Right ventricle myocardium inferior (tissue), 1 donor: ENCODE results near the gene OR52A1. TPM values are rescaled to one million over a fixed set of nuclear protein-coding genes. Genes with fewer than 3 reads are reported as not detected.
"Not testable (repeated sequence)": the region's sequence is repeated elsewhere in the genome, so short reads cannot be mapped to it uniquely, and the experiment has no call there.

ENCODE experiments used
- ATAC-seq: fragments of 200-7000 bp; cut with Tn5 transposase; one replicate; pipeline ENCODE4 v1.9.1; 2020; ENCODE audit warnings: mild to moderate bottlenecking, moderate library complexity
- DNase-seq: peaks from one replicate; pipeline ENCODE4 v3.0.0; 2021; ENCODE audit errors: missing footprints
- intact Hi-C: fragments of 100-400 bp; cut with DNase I; formaldehyde crosslinking; loops from one replicate; pipeline ENCODE4 v1.11.0; 2022
- total RNA-seq: library from RNA; stranded (reverse); fragmentation: NEBNext Ultra II Directional; extraction: Animal tissue kit (Norgen Biotek cat#: 25700); gene quantifications from one replicate; pipeline ENCODE4 v1.2.1, GENCODE V29; 2021
- donor health status: DM: no; HTN: yes; CAD: no; lungs with severe emphysema.

The OR52A1 gene
- total RNA-seq, 1 donor from 2014 or later = not detected

DNA sequence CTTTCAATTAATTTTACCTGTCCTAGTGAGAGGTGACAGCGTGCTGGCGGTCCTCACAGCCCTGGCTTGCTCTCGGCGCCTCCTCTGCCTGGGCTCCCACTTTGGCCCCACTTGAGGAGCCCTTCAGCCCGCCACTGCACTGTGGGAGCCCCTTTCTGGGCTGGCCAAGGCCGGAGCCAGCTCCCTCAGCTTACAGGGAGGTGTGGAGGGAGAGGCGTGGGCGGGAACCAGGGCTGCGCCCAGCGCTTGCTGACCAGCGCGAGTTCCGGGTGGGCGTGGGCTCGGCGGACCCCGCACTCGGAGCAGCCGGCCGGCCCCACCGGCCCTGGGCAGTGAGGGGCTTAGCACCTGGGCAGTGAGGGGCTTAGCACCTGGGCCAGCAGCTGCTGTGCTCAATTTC is 10.4 kb downstream of the OR52A1 start:
- ATAC-seq, DNase-seq, intact Hi-C loops: not testable (repeated sequence)

DNA sequence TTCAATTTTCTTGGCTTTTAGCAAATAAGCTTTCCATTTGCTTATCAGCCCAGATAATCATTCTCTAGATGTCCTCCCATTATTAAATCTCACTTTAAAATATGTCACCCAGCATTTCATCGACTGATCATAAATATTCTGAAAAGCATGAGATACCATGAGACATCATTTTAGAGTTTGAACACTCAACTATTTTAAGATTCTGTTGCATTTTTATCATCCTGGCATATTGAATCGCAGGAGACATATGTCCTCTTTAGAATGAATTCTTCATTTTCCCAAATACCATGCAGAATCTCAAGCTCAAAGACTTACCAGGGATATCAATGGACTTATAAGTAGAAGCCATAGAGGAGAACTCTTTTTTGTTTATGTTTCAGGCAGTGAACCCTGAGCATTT is 16.6 kb downstream of the OR52A1 start, which contains the start of gene OR52A5:
OR52A5 (minus strand) TSS at position 361 of the 400 bp plus-strand sequence. CDS start 5,714 bp downstream, outside the sequence.
- ATAC-seq (no peak), DNase-seq (no peak)
- intact Hi-C loops = no loop called here

DNA sequence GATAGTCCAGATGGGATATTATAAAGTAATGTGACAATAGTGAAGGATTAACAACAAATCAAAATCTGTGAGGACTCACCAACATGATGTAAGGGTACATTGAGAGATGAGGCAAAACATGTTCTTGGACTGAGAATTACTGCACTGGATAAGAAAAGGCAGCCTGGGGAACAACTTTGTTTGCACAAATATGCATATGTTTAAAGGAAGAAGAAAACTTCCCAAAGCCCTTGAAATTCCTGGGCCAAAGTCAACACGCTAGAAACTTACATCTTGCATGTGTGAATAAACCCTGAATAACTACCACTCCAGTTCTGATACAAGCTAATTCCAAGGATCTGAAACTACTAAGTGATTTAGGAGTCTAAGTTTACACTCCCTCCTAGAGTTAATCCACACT is 17.5 kb downstream of the OR52A1 start:
- no peak for ATAC-seq
- intact Hi-C loops = no loop called here
- DNase-seq = no peak

DNA sequence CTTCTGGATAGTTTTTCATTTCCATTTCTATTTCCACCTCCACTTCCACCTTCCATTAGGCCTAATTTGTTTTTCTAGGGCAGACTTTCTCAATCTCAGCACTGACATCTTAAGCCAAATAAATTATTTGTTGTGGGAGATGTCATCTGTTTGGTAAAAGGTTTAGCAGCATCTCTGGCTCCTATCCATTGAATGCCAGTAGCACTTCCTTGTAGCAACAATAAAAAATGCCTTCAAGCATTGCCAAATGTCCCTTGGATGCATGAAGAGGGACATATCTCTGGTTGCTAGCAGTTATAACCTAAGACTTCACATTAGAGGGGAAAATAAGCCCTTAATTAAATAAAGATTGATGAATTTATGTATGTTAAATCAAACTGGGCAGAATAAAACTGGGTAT is 18.3 kb downstream of the OR52A1 start:
- ATAC-seq (no peak), DNase-seq (no peak)
- intact Hi-C loops = no loop called here

DNA sequence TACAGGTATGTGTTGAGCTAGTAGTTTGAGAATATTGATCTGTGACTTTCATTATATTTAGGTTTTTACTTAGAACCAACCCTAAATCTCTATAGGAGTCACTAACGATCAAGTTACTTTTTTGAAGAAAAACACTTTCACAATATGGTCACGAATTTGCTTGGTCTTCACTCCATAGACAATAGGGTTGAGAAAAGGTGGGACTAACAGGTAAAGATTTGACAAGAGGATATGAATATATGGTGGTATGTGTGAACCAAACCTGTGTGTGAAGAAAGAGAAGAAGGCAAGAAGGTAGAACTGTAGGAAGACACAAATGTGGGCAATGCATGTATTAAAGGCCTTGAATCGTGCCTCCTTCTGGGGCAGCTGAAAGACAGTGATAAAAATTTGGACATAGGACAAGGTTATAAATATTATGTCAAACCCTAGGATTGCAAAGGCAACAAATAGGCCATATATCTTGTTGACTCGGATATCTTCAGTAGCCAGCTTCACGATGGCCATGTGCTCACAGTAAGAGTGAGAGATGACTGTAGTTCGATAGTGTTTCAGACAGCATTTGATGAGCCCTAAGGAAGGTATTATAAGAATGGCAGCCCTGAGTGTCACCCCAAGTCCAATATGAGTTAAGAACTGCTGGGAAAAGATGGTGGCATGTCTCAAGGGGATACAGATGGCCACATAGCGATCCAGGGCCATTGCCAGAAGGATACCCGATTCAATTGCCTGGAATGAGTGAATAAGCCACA is 22.8 kb downstream of the OR52A1 start:
- no peak for ATAC-seq
- intact Hi-C loops = no loop called here
- no peak for DNase-seq

DNA sequence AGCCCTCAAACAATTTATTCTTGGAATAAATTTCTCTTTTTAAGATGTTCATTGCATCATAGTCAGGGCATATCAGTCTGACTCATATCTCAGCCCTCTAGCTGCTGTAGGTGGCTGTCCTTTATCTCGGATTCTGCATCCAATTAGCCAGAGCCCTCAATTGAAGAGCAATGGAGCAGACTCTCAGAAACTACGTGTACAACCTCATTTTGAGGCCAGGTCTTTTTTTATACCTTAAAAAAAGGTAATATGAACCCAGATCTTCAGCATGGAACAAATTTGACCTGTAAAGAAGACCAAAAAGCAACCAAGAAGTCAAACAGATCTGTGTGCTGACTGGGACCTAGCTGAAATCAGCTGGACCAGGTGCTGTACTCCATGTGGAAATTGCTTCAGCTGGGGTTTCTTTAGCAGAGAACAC is 25.1 kb downstream of the OR52A1 start:
- intact Hi-C loops = no loop called here
- ATAC-seq (no peak), DNase-seq (no peak)

DNA sequence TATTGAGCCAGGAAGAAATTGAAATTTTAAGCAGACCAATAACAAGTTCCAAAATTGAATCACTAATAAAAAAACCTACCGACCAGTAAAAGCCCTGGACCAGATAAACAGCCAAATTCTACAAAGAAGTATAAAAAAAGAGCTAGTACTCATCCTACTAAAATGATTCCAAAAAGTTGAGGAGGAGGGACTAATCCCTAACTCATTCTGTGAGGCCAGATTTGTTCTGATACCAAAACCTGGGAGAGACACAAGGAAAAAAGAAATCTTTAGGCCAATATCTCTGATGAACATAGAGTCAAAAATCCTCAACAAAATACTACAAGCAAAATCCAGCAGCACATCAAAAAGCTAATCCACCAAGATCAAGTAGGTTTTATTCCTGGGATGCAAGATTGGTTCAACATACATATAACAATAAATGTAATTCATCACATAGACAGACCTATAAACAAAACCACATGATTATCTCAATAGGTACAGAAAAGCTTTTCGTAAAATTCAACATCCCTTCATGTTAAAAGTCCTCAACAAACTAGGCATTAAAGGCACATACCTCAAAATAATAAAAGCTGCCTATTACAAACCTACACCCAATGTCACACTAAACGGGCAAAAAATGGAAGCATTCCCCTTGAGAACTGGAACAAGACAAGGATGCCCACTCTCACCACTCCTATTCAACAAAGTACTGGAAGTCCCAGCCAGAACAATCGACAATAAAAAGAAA is 29.5 kb downstream of the OR52A1 start:
- ATAC-seq = no peak
- intact Hi-C loops = loop anchor here (2.0 to 5.0 kb wide), 2 partner anchors 256 to 682 kb away; partner anchors contain the start of gene OR52N2
- DNase-seq = no peak

DNA sequence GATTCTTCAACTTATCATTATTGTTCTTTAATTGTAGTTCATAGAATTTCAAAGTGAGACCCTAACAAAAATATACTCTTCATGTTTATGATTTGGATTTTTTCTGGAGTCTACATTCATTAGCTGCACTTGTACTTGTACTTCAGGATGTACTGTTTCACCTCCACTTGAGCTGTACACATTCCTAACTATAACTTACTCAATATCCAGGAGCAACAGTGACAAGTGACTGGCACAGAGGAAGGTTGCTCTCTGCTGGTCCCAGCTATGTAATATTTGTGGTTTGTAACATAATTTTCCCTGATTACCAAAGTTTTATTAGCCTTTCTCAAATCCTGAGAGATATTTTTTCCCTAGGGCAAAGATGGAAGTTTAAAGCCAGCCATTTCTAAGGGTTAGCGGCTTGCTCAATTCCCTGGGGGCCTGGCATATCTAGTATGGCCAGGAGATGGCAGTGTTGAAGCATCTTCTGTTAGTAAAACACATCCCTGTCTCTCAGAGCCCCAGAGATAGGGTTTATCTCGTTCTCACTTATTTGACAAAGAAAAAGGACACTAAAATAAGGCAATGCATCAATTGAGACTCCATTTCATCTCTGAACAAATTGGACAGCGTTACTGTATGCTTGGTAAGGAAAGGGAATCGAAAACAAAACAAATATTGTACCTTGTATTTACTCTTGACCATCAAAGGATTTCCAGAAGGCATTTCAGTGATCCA is 30.6 kb downstream of the OR52A1 start:
- DNase-seq = peak; percentile 50
- intact Hi-C loops = loop anchor here (2.0 to 5.0 kb wide), 2 partner anchors 257 to 683 kb away; partner anchors contain the start of gene OR52N2
- peak; percentile 64 for ATAC-seq

DNA sequence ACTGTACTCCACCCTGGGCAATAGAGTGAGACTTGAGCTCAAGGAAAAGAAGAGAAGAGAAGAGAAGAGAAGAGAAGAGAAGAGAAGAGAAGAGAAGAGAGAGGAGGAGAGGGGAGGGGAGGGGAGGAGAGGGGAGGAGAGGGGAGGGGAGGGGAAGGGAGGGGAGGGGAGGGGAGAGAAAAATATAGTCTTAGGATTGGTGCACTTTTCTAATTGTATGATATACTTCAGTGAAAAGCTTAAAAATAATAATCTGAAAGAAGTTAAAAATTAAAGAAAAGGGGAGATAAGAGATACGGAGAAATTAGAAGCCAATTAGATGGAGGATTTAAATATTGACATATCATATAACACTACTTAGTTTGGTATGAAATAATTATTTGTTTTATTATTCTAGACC is 35.7 kb downstream of the OR52A1 start:
- ATAC-seq = no peak
- intact Hi-C loops = no loop called here
- DNase-seq = no peak

DNA sequence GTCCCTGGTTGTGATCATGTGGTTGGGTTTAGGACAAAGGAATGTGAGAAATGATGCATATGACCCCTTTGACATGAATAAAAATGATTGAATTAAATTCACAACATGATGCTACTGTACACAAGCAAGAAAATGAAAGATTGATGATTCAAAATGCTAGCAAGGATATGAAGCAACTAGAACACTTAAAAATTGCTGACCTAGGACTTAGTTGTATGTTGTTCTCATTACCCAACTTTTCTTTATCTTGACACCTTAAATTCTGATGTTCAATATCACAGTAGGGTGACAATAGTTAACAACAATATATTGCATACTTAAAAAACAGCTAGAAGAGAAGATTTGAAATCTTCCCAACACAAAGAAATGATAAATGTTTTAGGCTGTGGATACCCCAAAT is 37.0 kb downstream of the OR52A1 start:
- intact Hi-C loops = no loop called here
- ATAC-seq (no peak), DNase-seq (no peak)

DNA sequence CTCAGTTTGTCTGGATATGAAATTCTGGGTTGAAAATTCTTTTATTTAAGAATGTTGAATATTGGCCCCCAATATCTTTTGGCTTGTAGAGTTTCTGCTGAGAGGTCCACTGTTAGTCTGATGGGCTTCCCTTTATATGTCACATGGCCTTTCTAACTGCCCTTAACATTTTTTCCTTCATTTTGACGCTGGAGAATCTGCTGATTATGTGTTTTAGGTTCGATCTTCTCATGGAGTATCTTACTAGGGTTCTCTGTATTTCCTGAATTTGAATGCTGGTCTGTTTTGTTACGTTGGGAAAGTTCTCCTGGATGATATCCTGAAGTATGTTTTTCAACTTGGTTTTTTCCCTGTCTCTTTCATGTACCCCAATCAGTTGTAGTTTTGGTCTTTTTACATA is 39.2 kb downstream of the OR52A1 start:
- intact Hi-C loops = no loop called here
- DNase-seq (no peak), ATAC-seq (no peak)

DNA sequence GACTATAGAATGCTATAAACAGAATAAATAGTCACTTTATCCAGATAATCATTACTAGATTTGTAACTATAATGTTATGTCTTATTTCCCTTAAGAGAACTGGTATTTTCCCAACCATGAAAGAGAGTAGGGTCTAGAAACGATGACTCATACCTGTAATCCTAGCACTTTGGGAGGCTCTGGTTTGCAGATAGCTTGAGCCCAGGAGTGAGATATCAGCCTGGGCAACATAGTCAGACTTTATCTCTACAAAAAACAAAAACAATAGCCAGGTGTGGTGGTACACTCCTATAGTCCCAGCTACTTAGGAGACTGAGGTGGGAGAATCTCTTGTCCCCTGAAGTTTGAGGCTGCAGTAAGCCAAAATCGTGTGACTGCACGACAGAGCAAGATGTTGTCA is 47.3 kb downstream of the OR52A1 start:
- ATAC-seq (no peak), DNase-seq (no peak)
- intact Hi-C loops = no loop called here

DNA sequence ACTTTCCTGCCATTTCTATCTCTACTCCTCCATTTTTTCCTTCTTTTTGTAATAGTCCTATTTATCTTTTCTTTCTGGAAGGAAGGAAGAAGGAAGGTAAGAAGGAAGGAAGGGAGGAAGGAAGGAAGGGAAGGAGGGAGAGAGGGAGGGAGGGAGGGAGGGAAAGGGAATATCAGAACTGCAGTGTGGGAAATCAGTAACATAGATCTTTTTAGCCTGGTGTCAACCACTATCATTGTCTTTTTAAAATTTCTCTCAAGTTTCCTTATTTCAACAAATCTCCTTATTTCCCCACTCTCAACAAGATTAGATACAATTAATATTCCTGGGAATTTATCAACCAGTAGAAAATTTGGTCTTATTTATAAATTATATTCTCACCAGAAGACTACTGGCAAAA is 51.5 kb downstream of the OR52A1 start:
- intact Hi-C loops = no loop called here
- ATAC-seq = no peak
- DNase-seq = no peak

DNA sequence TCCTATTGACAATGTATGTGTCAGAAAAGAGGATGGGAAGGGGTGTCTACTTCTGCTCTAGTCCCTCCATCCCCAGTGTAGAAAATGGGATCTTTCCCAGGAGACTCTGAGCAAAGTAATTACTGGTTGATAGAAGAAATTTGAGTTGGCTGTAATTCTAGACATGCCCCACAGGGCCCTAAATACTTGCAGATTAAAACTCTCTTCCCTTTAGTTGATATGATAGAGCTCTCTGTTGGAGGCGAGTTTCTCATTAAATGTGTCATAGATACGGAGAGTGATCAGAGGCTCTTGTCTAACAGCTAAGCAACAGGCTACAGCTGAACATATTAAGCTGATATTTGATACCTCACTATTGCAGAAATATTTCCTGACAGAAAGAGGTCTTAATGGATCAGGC is 52.3 kb downstream of the OR52A1 start:
- ATAC-seq (no peak), DNase-seq (no peak)
- intact Hi-C loops = no loop called here

DNA sequence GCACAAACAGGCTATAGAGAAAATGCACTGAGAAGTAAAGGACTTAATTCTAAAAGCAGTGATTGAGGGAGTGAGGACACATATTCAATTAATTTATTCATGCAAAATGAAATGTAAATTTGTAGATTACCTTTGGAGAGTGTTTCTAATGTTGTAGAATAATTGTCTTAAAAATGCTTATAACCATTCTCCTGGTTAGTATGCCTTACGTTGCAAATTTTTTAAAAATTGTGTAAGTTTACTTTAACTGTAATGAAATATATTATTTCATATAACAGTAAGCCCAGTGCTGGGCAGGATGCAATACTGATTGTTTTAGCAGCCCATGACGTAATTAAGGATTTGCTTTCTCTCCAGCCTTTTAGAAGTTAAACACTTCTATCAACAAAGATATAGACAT is 58.5 kb downstream of the OR52A1 start:
- ATAC-seq = no peak
- no peak for DNase-seq
- intact Hi-C loops = no loop called here

Other genes with a start within 250 kb of the OR52A1 start
- not detected for gene OR51G2, start 235.4 kb downstream of the OR52A1 start, total RNA-seq
- not detected for gene OR51G1, start 230.4 kb downstream of the OR52A1 start, total RNA-seq
- gene OR51A4, start 207.2 kb downstream of the OR52A1 start, total RNA-seq = not detected
- not detected for gene OR51A2, start 199.0 kb downstream of the OR52A1 start, total RNA-seq
- not detected for gene OR51L1, start 159.9 kb downstream of the OR52A1 start, total RNA-seq
- gene OR52J3, start 108.2 kb downstream of the OR52A1 start, total RNA-seq = not detected
- not detected for gene OR52E2, start 95.1 kb downstream of the OR52A1 start, total RNA-seq
- not detected for gene OR52E1, start 85.2 kb downstream of the OR52A1 start, total RNA-seq
- gene OR52A5, start 16.4 kb downstream of the OR52A1 start, total RNA-seq = not detected
- gene OR51V1, start 45.9 kb upstream of the OR52A1 start, total RNA-seq = not detected
- 140 TPM for gene HBB, start 72.3 kb upstream of the OR52A1 start, total RNA-seq
- not detected for gene HBD, start 79.7 kb upstream of the OR52A1 start, total RNA-seq
- not detected for gene HBG1, start 95.1 kb upstream of the OR52A1 start, total RNA-seq
- gene HBG2, start 100.0 kb upstream of the OR52A1 start, total RNA-seq = not detected
- not detected for gene HBE1, start 115.2 kb upstream of the OR52A1 start, total RNA-seq
- gene OR51B4, start 147.2 kb upstream of the OR52A1 start, total RNA-seq = not detected
- gene OR51B2, start 169.5 kb upstream of the OR52A1 start, total RNA-seq = not detected
- gene OR51B5, start 188.8 kb upstream of the OR52A1 start, total RNA-seq = not detected
- gene OR51B6, start 196.8 kb upstream of the OR52A1 start, total RNA-seq = not detected
- not detected for gene OR51M1, start 229.1 kb upstream of the OR52A1 start, total RNA-seq